HG03378 (cell line): ENCODE results near the gene CTAGE9.
"Not testable (repeated sequence)": the region's sequence is repeated elsewhere in the genome, so short reads cannot be mapped to it uniquely, and the experiment has no call there.

Experiments
- ATAC-seq: cut with Tn5 transposase; IDR thresholded peaks from one replicate; pipeline ENCODE4 v1.9.1; 2021; ENCODE audit warnings: mild to moderate bottlenecking, moderate library complexity; ENCODE audit not compliant: unreplicated experiment

The CTAGE9 gene

DNA sequence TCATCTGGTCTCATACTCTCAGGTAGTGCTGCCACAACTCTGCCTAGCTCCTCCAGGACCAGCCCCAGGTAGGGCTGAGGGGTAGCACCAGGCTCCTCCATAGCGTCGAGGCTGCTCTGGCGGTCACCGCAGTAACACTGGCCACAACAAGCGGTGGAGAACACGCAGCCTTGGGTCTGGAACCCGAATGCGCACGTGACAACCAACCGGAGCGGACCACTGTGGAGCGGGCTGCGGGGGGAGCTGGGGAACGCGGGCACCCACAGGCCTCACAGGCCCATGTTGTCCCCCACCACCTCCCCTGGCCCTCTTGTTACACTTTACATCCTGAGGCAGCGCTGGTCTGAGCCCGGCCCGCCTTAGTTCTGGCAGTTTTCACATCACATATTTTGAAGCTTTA, at the start of gene CTAGE9:
Gene CTAGE9 (minus strand): TSS at position 101 of the 400 bp plus-strand sequence. CDS start 0 bp downstream, at position 101.
- not testable (repeated sequence) for ATAC-seq

DNA sequence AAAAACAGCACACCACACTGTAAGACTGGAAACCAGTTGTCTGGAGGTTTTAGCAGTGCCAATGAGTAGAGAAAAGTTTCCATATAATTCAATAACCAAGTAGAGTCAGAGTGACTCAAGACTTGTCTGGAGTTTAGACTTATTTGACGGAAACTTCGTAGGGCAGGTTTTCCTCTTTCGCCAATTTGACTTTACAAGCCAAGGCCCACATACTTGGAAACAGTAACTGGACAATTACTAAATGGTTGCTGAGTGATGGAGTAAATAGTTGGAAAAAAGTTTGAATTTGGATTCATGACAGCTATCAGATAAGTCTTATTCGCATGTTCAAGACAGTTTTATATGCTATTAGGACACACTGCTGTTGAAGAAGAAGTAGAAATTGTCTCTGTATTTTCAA, 48.1 kb upstream of the CTAGE9 start:
- ATAC-seq, result no peak

DNA sequence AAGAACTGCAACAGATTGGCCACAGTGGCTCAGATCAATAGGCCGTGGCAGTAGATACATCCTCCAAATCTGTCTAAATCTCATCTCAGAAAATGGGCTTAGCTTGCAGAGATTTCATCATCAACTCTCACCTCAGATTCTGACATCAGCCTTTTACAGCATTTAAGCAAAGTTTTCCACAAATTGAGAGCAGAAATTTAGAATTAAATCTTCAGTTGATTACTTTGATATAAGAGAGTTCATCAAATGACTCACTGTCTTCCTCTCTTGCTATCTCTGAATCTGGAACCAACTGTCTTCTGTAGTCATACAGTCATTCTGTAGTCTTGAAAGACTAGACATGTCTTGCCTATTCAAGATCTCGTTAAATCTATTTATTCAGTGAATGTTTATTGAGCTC, 45.2 kb upstream of the CTAGE9 start:
- no peak for ATAC-seq

DNA sequence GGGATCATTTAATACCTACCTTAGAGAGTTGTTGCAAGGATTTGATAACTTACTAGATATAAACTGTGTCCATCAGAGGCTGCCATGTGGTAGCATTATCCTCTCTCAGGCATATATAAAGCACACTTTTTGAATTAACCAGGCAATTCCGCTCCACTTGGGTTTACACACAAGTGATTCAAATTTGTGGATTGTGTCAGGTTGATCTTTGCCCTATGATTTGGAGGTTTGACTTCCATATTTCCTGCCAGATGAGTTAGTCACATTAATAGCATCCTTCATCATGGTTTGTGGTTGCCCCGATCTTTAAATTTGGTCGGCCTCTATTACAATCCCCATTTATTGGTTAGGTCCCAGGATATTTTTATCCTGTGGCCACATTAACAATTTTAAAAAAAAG, 44.8 kb upstream of the CTAGE9 start:
- ATAC-seq, result no peak

GRCh38 chr6:131754715-131755567, 44.1 kb upstream of the CTAGE9 start:
- ATAC-seq, result no peak

GRCh38 chr6:131754088-131754487, 43.3 kb upstream of the CTAGE9 start:
- no peak for ATAC-seq

GRCh38 chr6:131751012-131751715, 40.3 kb upstream of the CTAGE9 start:
- ATAC-seq, result not testable (repeated sequence)

DNA sequence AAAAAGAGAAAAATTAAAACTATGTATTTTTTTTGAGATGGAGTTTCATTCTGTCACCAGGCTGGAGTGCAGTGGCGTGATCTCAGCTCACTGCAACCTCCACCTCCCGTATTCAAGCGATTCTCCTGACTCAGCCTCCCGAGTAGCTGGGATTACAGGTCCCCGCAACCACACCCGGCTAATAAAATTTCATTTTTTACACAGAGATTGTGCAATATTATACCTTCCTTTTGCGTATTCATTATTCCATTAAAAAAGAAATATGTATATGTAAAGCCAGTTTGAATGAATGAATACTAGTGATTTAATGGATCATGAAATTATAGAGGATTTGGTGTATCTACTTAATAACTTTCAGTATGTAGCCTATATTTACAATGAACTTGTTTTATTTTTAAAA, 38.2 kb upstream of the CTAGE9 start:
- ATAC-seq, result no peak

- ATAC-seq, result no peak
These were observed 37.1 kb upstream of the CTAGE9 start for GRCh38 chr6:131747821-131748353.

GRCh38 chr6:131745476-131745875, 34.7 kb upstream of the CTAGE9 start:
- no peak for ATAC-seq

DNA sequence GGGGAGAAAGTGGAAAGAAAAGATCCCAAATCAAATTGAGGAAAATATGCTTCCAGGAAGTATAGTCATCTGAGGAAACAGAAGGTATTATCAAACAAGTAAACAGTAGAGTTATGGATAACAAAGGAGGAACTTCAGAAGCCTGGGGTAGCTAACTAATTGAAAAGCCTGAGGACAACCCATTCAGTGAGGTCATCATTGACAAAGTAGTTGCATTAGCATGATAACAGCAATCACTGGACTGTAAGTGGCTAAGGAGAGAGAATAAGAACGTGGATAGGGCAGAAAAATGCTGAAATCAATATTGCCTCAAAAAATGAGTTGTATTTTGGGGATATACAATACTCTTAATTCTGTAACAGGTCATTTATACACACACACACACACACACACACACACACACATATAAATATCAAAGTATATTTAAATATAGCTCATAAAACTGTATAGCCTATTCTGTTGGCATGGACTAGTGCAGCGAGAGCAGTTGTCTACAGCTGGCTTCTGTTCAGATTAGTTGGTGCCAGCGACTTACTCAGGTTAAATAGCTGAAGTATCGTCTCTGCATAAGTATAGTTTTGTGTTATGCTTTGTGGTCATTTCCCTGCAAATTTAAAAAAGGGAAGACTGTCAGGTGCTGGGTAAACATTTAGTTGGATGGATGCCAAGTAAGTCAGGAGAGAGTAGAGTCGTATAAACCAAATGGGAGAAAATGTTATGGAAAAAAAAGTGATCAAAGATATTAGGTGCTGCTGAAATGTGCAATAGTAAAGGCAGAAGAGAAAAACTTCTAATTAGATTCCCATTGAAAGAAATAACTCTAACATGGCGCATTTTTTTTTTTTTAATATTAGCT, 33.8 kb upstream of the CTAGE9 start:
- no peak for ATAC-seq

DNA sequence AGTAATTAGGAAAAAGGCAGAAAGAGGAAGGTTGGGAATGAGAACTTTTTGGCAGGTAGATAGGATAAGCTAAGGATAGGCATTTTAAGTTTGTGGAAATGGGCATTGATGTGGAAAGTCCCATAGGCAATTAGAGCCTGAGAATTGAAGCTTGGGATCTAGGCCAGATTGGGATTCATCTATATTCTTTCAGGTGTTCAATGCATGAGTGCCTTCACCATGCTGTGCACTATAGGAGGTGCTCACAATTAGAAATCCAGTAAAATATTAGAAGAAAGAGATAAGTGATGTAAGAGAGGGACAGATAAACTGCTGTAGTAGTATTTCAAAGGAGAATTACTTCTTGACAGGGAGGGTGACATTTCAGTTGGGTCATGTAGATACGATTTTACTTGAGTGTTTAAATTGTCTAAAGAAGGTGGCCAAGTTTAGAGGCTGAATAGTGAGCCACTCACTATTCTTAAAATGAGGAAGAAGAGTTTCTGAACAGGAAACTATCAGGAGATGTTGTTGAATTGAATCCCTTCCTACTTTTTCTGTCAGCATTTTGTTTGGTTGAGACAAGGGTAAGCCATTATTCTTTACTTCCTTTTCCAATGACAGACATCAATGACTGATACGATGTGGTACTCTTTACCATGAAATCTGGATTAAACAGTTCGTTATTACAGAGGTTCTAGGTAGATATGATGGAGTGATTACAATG, 31.0 kb upstream of the CTAGE9 start:
- ATAC-seq, result no peak

DNA sequence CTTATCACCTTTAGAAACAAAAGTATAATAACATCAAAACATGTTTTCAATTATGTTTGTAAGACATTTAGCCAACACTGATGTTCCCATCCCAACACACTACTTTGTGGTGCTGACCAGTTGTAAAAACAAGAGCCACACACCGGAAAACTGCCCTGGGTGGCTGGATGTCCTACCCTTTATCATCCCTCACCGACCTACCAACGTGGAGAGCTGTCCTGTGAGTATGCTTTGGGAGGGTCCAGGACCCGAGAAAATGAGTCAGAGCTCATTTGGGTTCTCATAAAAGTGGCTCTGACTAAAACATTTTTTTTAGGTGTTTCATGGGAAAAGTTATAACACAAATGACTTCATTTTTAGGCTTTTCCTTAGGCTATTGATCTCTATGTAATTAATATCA, 29.3 kb upstream of the CTAGE9 start:
- no peak for ATAC-seq

DNA sequence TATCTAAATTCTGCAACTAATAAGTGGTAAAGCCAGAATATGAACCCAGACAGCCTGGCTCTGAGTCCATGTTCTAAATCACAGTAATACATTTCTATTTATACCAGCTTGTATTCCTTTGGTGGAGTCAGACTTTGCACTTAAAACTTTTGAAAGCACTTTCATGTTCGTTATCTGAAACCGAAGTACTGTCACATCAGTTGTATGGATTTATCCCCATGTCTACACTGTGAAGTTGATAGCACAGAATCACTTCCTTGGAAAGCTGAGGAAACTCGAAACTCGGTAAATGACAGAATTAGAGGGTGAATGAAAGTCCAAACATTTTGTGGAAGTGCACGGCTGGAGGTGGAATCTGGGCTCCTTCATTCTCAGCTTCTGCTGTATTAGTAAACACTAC, 28.3 kb upstream of the CTAGE9 start:
- ATAC-seq, result no peak

DNA sequence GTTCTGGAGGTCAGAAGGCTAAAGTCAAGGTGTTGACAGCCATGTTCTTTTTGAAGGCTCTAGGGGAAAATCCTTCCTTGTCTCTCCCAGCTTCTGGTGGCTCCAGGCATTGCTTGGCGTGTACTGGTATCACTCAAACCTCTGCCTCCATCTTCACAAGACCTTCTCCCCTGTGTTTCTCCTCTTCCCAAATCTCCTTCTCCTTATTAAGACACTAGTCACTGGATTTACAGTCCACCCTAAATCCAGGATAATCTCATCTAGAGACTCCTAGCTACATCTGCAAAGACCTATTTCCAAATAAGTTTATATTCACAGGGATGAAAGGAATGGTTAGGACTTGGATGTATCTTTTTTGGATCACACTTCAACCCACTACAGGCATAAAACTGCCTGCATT, 26.0 kb upstream of the CTAGE9 start:
- ATAC-seq, result no peak

GRCh38 chr6:131736003-131736596, 25.3 kb upstream of the CTAGE9 start:
- ATAC-seq, result no peak

- no peak for ATAC-seq
These were observed 22.7 kb upstream of the CTAGE9 start for GRCh38 chr6:131733376-131734016.

DNA sequence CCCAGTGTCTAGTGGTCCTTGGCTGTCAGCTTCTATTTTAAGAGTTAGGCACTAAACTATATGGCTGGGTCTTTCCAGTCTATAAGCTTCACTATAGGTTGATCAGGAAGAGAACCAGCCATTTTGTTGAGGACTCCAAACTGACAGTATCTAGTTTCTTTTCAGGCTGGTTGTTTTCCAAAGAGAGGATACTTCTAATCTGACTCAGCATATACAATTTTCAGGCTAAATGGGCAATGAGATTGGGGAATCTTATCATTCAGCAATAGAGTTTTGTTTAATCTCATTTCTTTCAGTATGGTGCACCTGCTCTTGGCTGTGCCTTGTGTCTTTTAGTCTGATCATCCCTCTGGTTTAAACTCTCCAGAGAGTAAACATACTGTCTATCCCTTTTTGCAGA, 20.4 kb upstream of the CTAGE9 start:
- no peak for ATAC-seq

- no peak for ATAC-seq
These were observed 19.4 kb upstream of the CTAGE9 start for GRCh38 chr6:131730264-131730663.

- ATAC-seq, result no peak
These were observed 18.7 kb upstream of the CTAGE9 start for GRCh38 chr6:131729550-131729949.
